K562 (cell line): Measurements from ENCODE around the gene SPAG9. TPM values are rescaled to one million over a fixed set of nuclear protein-coding genes. Genes with fewer than 3 reads are reported as not detected.

Experiments used
- ARID2 ChIP-seq: fragments of 450-650 bp; IDR thresholded peaks from 2 replicates; pipeline ENCODE4 v1.6.1; 2017; ENCODE audit warnings: antibody characterized with exemption, mild to moderate bottlenecking
- BMI1 ChIP-seq: fragments of 150-350 bp; IDR thresholded peaks from 2 replicates; pipeline ENCODE4 v1.6.1; 2014; ENCODE audit warnings: low read length
- CCNT2 ChIP-seq: IDR thresholded peaks from 2 replicates; pipeline ENCODE4 v1.6.1; 2011; ENCODE audit warnings: borderline replicate concordance, low read depth, mild to moderate bottlenecking, moderate library complexity, mixed read lengths, low read length; ENCODE audit not compliant: insufficient read length; ENCODE audit errors: extremely low read depth
- CREBBP ChIP-seq: IDR thresholded peaks from one replicate; pipeline ENCODE4 v1.6.1; 2012; ENCODE audit warnings: low read depth, mild to moderate bottlenecking, control low read depth, inconsistent platforms, low read length
- HEY1 ChIP-seq: fragments of 250-450 bp; sonication (Bioruptor Pico); IDR thresholded peaks from 2 replicates; pipeline ENCODE4 v1.5.0; 2020; ENCODE audit warnings: mild to moderate bottlenecking, moderate library complexity, borderline replicate concordance
- ILF3 ChIP-seq: fragments of 450-650 bp; IDR thresholded peaks from 2 replicates; pipeline ENCODE4 v1.6.1; 2018; ENCODE audit warnings: antibody characterized with exemption, mild to moderate bottlenecking, moderate library complexity, borderline replicate concordance
- NR2C2 ChIP-seq, 2 experiments: fragments of 200-800 bp in 1 of 2; sonication (Bioruptor generic) in 1 of 2; sonication (generic) in 1 of 2; formaldehyde crosslinking in 1 of 2; IDR thresholded peaks; 2 replicates each; pipeline versions ENCODE4 v1.6.1 to v1.8.0; 2016 to 2022; ENCODE audit warnings: mild to moderate bottlenecking in 1 of 2, missing compliant biosample characterization in 1 of 2, missing genetic modification characterization in 1 of 2, missing genetic modification reagents in 1 of 2
- POLR2AphosphoS5 ChIP-seq: IDR thresholded peaks from 2 replicates; pipeline ENCODE4 v1.6.1; 2011; ENCODE audit warnings: mild to moderate bottlenecking, low read depth, low read length, moderate library complexity; ENCODE audit not compliant: control insufficient read depth, insufficient read depth
- POLR2H ChIP-seq: IDR thresholded peaks from 2 replicates; pipeline ENCODE4 v1.6.1; 2016; ENCODE audit warnings: missing genetic modification characterization, low read depth, mild to moderate bottlenecking, control low read depth, missing compliant biosample characterization, moderate library complexity
- TSC22D4 ChIP-seq: fragments of 450-650 bp; IDR thresholded peaks from 2 replicates; pipeline ENCODE4 v1.6.1; 2016; ENCODE audit warnings: missing genetic modification characterization, missing biosample characterization, control low read depth
- U2AF2 ChIP-seq: fragments of 200-400 bp; formaldehyde crosslinking; optimal IDR thresholded peaks from 2 replicates; pipeline ENCODE3; 2017; ENCODE audit warnings: low read depth, mild to moderate bottlenecking, low read length
- ZNF140 ChIP-seq: fragments of 250-450 bp; sonication (Bioruptor Pico); IDR thresholded peaks from 2 replicates; pipeline ENCODE4 v1.8.0; 2021; ENCODE audit warnings: moderate library complexity, mild to moderate bottlenecking, inconsistent platforms
- ZNF197 ChIP-seq: fragments of 200-800 bp; sonication (Bioruptor generic); IDR thresholded peaks from 2 replicates; pipeline ENCODE4 v1.6.1; 2016; ENCODE audit warnings: low read depth, missing genetic modification characterization, missing compliant biosample characterization
- ZNF445 ChIP-seq: fragments of 250-450 bp; sonication (Bioruptor Pico); IDR thresholded peaks from 2 replicates; pipeline ENCODE4 v1.4.0; 2020; ENCODE audit warnings: low read depth, mild to moderate bottlenecking, moderate library complexity
- ZNF589 ChIP-seq: fragments of 200-800 bp; sonication (Bioruptor generic); IDR thresholded peaks from 2 replicates; pipeline ENCODE4 v1.6.1; 2016; ENCODE audit warnings: low read depth, missing genetic modification characterization, missing compliant biosample characterization
- ZNF764 ChIP-seq: fragments of 250-450 bp; sonication (Bioruptor Pico); IDR thresholded peaks from 2 replicates; pipeline ENCODE4 v1.4.0; 2020; ENCODE audit warnings: low read depth, mild to moderate bottlenecking, moderate library complexity
- polyA plus RNA-seq, 8 experiments: library from polyadenylated mRNA; depleted of rRNA in 4 of 8; stranded (reverse) in 5 of 8; unstranded in 3 of 8; fragments of >200 nt; fragmentation: Nextera tagmentation in 2 of 8; fragmentation: Illumina TruSeq in 1 of 8; extraction: Ambion mirVana in 2 of 8; extraction: Trizol in 1 of 8; gene quantifications; 2 replicates each; pipeline versions ENCODE4 v1.2.1 to v1.2.3, GENCODE V29; 2011 to 2014; ENCODE audit warnings: inconsistent platforms in 1 of 8, missing spikeins in 1 of 8
- total RNA-seq, 7 experiments: library from RNA; depleted of rRNA in 6 of 7; stranded (reverse); fragments of >200 nt in 6 of 7; fragmentation: Illumina TruSeq in 2 of 7; extraction: Trizol in 2 of 7; gene quantifications; 2 replicates each; pipeline versions ENCODE4 v1.2.1 to v1.2.3, GENCODE V29; 2011 to 2021; ENCODE audit warnings: low replicate concordance in 1 of 7
- TF ChIP-seq, protein P1 (sequence below): sonication (generic); formaldehyde crosslinking; IDR thresholded peaks from 2 replicates; pipeline ENCODE4 v1.8.0; 2022; ENCODE audit warnings: mild to moderate bottlenecking, missing genetic modification reagents
- TF ChIP-seq, protein P2 (sequence below): sonication (generic); formaldehyde crosslinking; IDR thresholded peaks from 2 replicates; pipeline ENCODE4 v1.8.1; 2022; ENCODE audit warnings: missing genetic modification reagents
- TF ChIP-seq, protein P3 (sequence below): sonication (generic); formaldehyde crosslinking; IDR thresholded peaks from 2 replicates; pipeline ENCODE4 v1.8.1; 2023; ENCODE audit warnings: mild to moderate bottlenecking, missing genetic modification reagents

SPAG9 gene
- total and polyA plus RNA-seq, 9 of the 15 experiments (the other 6 are each of a cell fraction or from before 2014, with no cell fraction given) = 12.2 to 99.2 (median 58.2) TPM

DNA sequence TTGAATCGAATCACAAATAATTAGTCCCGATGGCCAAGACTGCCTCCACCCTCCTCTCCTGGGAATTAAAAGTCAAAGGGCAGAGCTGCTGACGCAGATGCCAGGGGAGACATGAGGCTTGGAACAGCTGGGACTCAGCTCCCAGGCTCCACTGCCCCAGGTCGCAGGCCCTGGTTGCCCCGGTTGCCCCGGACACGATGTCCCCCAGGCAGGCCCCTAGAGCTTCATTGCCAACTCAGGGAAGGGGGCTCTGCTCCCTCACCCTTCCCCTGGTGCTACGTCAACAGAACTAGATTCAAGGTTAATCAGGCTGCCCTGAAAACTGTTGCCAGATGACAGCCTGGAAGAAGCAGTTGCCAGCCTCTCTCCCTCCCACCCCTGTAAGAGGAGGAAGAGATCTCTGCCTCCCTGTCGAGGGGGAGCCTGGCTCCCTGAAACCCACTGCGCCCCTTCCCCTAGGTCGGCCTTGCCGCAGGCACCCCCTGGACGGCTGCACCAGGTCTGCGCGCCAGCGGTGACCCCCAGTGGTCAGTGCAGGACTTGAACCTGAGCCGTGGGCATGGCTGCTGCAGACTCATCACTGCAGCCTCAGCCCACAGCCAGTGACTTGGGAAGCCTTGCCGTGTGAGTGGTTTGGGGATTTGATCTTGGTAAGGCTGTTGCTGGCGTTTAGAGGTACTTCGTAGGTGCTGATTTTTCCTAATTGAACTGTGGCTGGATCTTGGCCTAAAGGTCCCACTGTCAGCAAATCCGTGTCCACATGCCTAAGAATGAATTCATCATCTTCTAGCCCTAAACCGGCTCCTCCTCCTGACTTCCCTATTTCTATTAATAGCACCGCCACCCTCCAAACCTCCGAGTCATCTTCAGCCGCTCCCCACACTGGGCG, 170.4 kb downstream of the SPAG9 start (continued):
- TF ChIP-seq POLR2AphosphoS5 (no peak), POLR2H (tag) (no peak), TSC22D4 (peak; percentile 41; the same call in 1 of the 2 replicates), ZNF140 (CRISPR knock-in tag) (no peak), ZNF197 (no peak), ZNF764 (no peak), U2AF2 (no peak), ZNF589 (CRISPR knock-in tag) (no peak), BMI1 (no peak), CREBBP (no peak), ZNF445 (CRISPR knock-in tag) (no peak), ILF3 (no peak), ARID2 (peak; percentile 92), HEY1 (no peak), NR2C2 (CRISPR knock-in tag; IDR thresholded peaks at IDR 0.05) (no peak), NR2C2 (tag; IDR thresholded peaks at IDR 0.05) (peak; percentile 62), CCNT2 (peak; percentile 43)
- TF ChIP-seq, protein P1, sequence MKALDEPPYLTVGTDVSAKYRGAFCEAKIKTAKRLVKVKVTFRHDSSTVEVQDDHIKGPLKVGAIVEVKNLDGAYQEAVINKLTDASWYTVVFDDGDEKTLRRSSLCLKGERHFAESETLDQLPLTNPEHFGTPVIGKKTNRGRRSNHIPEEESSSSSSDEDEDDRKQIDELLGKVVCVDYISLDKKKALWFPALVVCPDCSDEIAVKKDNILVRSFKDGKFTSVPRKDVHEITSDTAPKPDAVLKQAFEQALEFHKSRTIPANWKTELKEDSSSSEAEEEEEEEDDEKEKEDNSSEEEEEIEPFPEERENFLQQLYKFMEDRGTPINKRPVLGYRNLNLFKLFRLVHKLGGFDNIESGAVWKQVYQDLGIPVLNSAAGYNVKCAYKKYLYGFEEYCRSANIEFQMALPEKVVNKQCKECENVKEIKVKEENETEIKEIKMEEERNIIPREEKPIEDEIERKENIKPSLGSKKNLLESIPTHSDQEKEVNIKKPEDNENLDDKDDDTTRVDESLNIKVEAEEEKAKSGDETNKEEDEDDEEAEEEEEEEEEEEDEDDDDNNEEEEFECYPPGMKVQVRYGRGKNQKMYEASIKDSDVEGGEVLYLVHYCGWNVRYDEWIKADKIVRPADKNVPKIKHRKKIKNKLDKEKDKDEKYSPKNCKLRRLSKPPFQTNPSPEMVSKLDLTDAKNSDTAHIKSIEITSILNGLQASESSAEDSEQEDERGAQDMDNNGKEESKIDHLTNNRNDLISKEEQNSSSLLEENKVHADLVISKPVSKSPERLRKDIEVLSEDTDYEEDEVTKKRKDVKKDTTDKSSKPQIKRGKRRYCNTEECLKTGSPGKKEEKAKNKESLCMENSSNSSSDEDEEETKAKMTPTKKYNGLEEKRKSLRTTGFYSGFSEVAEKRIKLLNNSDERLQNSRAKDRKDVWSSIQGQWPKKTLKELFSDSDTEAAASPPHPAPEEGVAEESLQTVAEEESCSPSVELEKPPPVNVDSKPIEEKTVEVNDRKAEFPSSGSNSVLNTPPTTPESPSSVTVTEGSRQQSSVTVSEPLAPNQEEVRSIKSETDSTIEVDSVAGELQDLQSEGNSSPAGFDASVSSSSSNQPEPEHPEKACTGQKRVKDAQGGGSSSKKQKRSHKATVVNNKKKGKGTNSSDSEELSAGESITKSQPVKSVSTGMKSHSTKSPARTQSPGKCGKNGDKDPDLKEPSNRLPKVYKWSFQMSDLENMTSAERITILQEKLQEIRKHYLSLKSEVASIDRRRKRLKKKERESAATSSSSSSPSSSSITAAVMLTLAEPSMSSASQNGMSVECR = 0 out of 2 replicates have a peak, but pooled peaks have one; percentile 15
- TF ChIP-seq, protein P2, sequence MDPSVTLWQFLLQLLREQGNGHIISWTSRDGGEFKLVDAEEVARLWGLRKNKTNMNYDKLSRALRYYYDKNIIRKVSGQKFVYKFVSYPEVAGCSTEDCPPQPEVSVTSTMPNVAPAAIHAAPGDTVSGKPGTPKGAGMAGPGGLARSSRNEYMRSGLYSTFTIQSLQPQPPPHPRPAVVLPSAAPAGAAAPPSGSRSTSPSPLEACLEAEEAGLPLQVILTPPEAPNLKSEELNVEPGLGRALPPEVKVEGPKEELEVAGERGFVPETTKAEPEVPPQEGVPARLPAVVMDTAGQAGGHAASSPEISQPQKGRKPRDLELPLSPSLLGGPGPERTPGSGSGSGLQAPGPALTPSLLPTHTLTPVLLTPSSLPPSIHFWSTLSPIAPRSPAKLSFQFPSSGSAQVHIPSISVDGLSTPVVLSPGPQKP (CRISPR knock-in tag) = no peak
- TF ChIP-seq, protein P3, sequence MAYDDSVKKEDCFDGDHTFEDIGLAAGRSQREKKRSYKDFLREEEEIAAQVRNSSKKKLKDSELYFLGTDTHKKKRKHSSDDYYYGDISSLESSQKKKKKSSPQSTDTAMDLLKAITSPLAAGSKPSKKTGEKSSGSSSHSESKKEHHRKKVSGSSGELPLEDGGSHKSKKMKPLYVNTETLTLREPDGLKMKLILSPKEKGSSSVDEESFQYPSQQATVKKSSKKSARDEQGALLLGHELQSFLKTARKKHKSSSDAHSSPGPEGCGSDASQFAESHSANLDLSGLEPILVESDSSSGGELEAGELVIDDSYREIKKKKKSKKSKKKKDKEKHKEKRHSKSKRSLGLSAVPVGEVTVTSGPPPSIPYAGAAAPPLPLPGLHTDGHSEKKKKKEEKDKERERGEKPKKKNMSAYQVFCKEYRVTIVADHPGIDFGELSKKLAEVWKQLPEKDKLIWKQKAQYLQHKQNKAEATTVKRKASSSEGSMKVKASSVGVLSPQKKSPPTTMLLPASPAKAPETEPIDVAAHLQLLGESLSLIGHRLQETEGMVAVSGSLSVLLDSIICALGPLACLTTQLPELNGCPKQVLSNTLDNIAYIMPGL (CRISPR knock-in tag) = no peak
